Keratinocyte (primary cell): Measurements from ENCODE around the gene CPPED1. TPM values are rescaled to one million over a fixed set of nuclear protein-coding genes. Genes with fewer than 3 reads are reported as not detected.

Experiments
- DNase-seq: peaks from one replicate; pipeline ENCODE4 v3.0.0-alpha.2; 2011; ENCODE audit warnings: low read depth, missing footprints, low spot score
- FAIRE-seq: peaks from 2 replicates; lab custom pipeline; 2011; peaks lifted over from hg19 to GRCh38; lab: Jason Lieb, UNC
- H2AFZ ChIP-seq: 2 replicates; pipeline ENCODE4 v1.6.0; 2012; ENCODE audit warnings: low read length, control low read depth, inconsistent platforms; ENCODE audit not compliant: control insufficient read depth
- H3K27ac ChIP-seq: 2 replicates; pipeline ENCODE4 v1.5.1; 2011; ENCODE audit warnings: low read length; ENCODE audit not compliant: control insufficient read depth, insufficient read depth
- H3K27me3 ChIP-seq: 3 replicates; pipeline ENCODE4 v1.6.0; 2011; ENCODE audit warnings: low read length; ENCODE audit not compliant: control insufficient read depth, insufficient read depth; ENCODE audit errors: extremely low read depth
- H3K36me3 ChIP-seq, 2 experiments: 2 replicates in 1 of 2; 3 replicates in 1 of 2; pipeline ENCODE4 v1.5.1; 2011; ENCODE audit warnings: low read length in 2 of 2, mild to moderate bottlenecking in 1 of 2; ENCODE audit not compliant: control insufficient read depth in 2 of 2, insufficient read depth in 2 of 2; ENCODE audit errors: extremely low read depth in 1 of 2
- H3K4me1 ChIP-seq: 3 replicates; pipeline ENCODE4 v1.5.1; 2011; ENCODE audit warnings: low read length; ENCODE audit not compliant: control insufficient read depth, insufficient read depth; ENCODE audit errors: extremely low read depth
- H3K4me2 ChIP-seq: 3 replicates; pipeline ENCODE4 v1.6.0; 2011; ENCODE audit warnings: low read depth, low read length; ENCODE audit not compliant: control insufficient read depth, insufficient read depth; ENCODE audit errors: extremely low read depth
- H3K4me3 ChIP-seq, 3 experiments: fragments of 200-600 bp in 1 of 3; sonication (generic) in 1 of 3; 2 replicates in 2 of 3; 3 replicates in 1 of 3; pipeline ENCODE4 v1.5.1; 2011 to 2016; ENCODE audit warnings: low read length in 3 of 3, mild to moderate bottlenecking in 3 of 3, control low read depth in 2 of 3, inconsistent platforms in 1 of 3, low read depth in 1 of 3, mixed read lengths in 1 of 3, mixed run types in 1 of 3, moderate library complexity in 1 of 3; ENCODE audit not compliant: control insufficient read depth in 2 of 3, insufficient read depth in 2 of 3; ENCODE audit errors: extremely low read depth in 1 of 3
- H3K79me2 ChIP-seq: 2 replicates; pipeline ENCODE4 v1.6.0; 2012; ENCODE audit warnings: low read length; ENCODE audit not compliant: control insufficient read depth, insufficient read depth
- H3K9ac ChIP-seq: 3 replicates; pipeline ENCODE4 v1.6.0; 2011; ENCODE audit warnings: low read length; ENCODE audit not compliant: control insufficient read depth, insufficient read depth; ENCODE audit errors: extremely low read depth
- H3K9me1 ChIP-seq: 3 replicates; pipeline ENCODE4 v1.6.0; 2011; ENCODE audit warnings: low read length; ENCODE audit not compliant: control insufficient read depth, insufficient read depth; ENCODE audit errors: extremely low read depth
- H3K9me3 ChIP-seq: 2 replicates; pipeline ENCODE4 v1.5.1; 2012; ENCODE audit warnings: low read depth, low read length; ENCODE audit not compliant: control insufficient read depth
- H4K20me1 ChIP-seq: 3 replicates; pipeline ENCODE4 v1.6.0; 2011; ENCODE audit warnings: low read length; ENCODE audit not compliant: control insufficient read depth, insufficient read depth; ENCODE audit errors: extremely low read depth
- EZH2 ChIP-seq: IDR thresholded peaks from one replicate; pipeline ENCODE4 v1.6.1; 2012; ENCODE audit warnings: inconsistent platforms, mild to moderate bottlenecking, low read length, moderate library complexity
- dilution Hi-C: fragments of 300-500 bp; cut with MboI; formaldehyde crosslinking; loops from one replicate; pipeline ENCODE4 v1.7.0; 2020; ENCODE audit warnings: low sequenced_read_pairs; ENCODE audit not compliant: extremely low pct_ligation_motif_present
- polyA plus RNA-seq, 5 experiments: library from polyadenylated mRNA; depleted of rRNA in 3 of 5; stranded (reverse) in 3 of 5; stranded (forward) in 1 of 5; unstranded in 1 of 5; fragments of >200 nt; gene quantifications; 1 replicate in 1 of 5; 2 replicates in 3 of 5; 3 replicates in 1 of 5; pipeline versions ENCODE4 v1.2.1 to v1.2.3, GENCODE V29; 2011 to 2012; ENCODE audit warnings: missing spikeins in 2 of 5, low read depth in 1 of 5, low replicate concordance in 1 of 5
- TF ChIP-seq, protein P1 (sequence below), 3 experiments: IDR thresholded peaks in 1 of 3; conservative IDR thresholded peaks in 1 of 3; optimal IDR thresholded peaks in 1 of 3; 2 replicates in 2 of 3; 3 replicates in 1 of 3; pipeline versions ENCODE3 to v1.5.1; 2011; ENCODE audit warnings: low read length in 3 of 3, mild to moderate bottlenecking in 3 of 3, moderate library complexity in 2 of 3, control low read depth in 1 of 3, inconsistent platforms in 1 of 3; ENCODE audit not compliant: insufficient read depth in 2 of 3; ENCODE audit errors: extremely low read depth in 1 of 3

CPPED1 gene
- polyA plus RNA-seq, 1 donor (not counting 4 experiments of a cell fraction or from before 2014, with no cell fraction given) = 14.4 TPM

DNA sequence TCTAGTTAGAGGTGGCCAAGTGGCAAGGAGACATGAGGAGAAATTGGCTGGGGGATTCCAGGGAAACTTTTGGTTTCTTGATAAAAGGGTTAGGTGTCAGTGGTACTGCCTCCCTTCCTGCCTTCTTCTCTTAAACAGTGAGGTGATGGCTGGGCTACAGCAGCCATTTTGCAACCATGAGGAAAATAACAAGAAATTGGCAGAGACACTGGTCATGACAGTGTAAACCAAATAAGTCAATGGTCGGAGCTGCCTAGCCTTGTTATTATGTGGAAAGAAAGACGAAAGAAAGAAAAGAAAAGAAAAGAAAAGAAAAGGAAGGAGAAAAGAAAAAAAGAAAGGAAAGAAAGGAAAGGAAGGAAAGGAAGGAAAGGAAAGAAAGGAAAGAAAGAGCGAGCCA lies 63.9 kb downstream of the CPPED1 start:
- Histone ChIP-seq H3K27ac (no peak overlapping the region), H3K9me3 (peaks cover 2% of the 10 kb centered on the region), H3K4me2 (no peak overlapping the region), H2AFZ (no peak overlapping the region), H3K9ac (no peak overlapping the region), H3K9me1 (no peaks in the 10 kb centered on the region), H3K27me3 (no peaks in the 10 kb centered on the region), H3K4me3 (no peak overlapping the region), H3K4me1 (no peaks in the 10 kb centered on the region), H3K79me2 (no peaks in the 10 kb centered on the region), H3K36me3 (no peaks in the 10 kb centered on the region), H4K20me1 (no peaks in the 10 kb centered on the region)
- dilution Hi-C loops = no loop called here
- DNase-seq (no peak), FAIRE-seq (no peak)
- no peak for TF ChIP-seq EZH2
- TF ChIP-seq, protein P1, sequence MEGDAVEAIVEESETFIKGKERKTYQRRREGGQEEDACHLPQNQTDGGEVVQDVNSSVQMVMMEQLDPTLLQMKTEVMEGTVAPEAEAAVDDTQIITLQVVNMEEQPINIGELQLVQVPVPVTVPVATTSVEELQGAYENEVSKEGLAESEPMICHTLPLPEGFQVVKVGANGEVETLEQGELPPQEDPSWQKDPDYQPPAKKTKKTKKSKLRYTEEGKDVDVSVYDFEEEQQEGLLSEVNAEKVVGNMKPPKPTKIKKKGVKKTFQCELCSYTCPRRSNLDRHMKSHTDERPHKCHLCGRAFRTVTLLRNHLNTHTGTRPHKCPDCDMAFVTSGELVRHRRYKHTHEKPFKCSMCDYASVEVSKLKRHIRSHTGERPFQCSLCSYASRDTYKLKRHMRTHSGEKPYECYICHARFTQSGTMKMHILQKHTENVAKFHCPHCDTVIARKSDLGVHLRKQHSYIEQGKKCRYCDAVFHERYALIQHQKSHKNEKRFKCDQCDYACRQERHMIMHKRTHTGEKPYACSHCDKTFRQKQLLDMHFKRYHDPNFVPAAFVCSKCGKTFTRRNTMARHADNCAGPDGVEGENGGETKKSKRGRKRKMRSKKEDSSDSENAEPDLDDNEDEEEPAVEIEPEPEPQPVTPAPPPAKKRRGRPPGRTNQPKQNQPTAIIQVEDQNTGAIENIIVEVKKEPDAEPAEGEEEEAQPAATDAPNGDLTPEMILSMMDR (optimal IDR thresholded peaks at IDR 0.05 in 1 of 3, IDR thresholded peaks at IDR 0.05 in 1 of 3, conservative IDR thresholded peaks at IDR 0.05 in 1 of 3; ENCODE audit: extremely low read depth in 1 of 3, insufficient read depth in 2 of 3, low read length in 3 of 3) = no peak

DNA sequence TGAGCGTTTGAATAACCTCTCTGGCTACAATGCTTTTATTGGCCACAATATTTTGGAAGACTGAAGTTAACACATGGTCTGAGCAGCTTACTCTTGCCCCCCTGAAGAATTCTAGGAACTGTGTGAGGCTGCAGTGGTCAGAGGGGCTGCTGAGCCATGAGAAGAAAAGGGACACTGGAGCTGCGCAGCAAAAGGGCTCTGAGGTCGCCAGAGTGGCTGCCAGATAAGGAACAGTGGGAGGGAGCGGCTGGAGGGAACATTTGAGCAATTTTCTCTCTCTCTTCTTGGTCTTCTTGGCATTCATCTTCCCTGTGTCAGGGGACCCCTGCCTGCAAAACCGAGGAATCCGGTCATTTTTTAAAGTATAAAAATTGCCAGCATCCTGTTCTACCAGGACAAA lies 66.1 kb downstream of the CPPED1 start:
- H3K4me3 ChIP-seq = no peak overlapping the region
- H3K27me3 ChIP-seq = no peaks in the 10 kb centered on the region
- H3K4me2 ChIP-seq = no peak overlapping the region
- no peaks in the 10 kb centered on the region for H3K9me1 ChIP-seq
- no peak for TF ChIP-seq EZH2
- TF ChIP-seq, protein P1 (optimal IDR thresholded peaks at IDR 0.05 in 1 of 3, IDR thresholded peaks at IDR 0.05 in 1 of 3, conservative IDR thresholded peaks at IDR 0.05 in 1 of 3; ENCODE audit: extremely low read depth in 1 of 3, insufficient read depth in 2 of 3, low read length in 3 of 3) = no peak
- no peak overlapping the region for H3K27ac ChIP-seq
- H2AFZ ChIP-seq = no peak overlapping the region
- H3K79me2 ChIP-seq = no peaks in the 10 kb centered on the region
- H3K4me1 ChIP-seq = no peaks in the 10 kb centered on the region
- FAIRE-seq = no peak
- H3K9me3 ChIP-seq = peaks cover 3% of the 10 kb centered on the region
- no peak for DNase-seq
- H3K36me3 ChIP-seq = no peaks in the 10 kb centered on the region
- dilution Hi-C loops = no loop called here
- H4K20me1 ChIP-seq = no peaks in the 10 kb centered on the region
- no peak overlapping the region for H3K9ac ChIP-seq
